HCT116 (cell line): Measurements from ENCODE around the gene PRR36. TPM values are rescaled to one million over a fixed set of nuclear protein-coding genes. Genes with fewer than 3 reads are reported as not detected.

Experiments
- ATAC-seq: fragments of 200-7000 bp; cut with Tn5 transposase; 2 replicates; pipeline ENCODE4 v1.9.1; 2020; ENCODE audit warnings: mild to moderate bottlenecking, moderate library complexity
- BruUV-seq: library from RNA; stranded (reverse); fragments of 400-500 nt; replicated peaks from 2 replicates; lab custom pipeline; 2021; lab: Mats Ljungman, UMichigan
- CTCF ChIA-PET: fragments of 300-600 bp; sonication (Branson Sonifier 250); formaldehyde crosslinking; loops from one replicate; lab custom pipeline; 2021; ENCODE audit warnings: antibody characterized with exemption; lab: Charles Lee
- POLR2A ChIA-PET: fragments of 300-600, 350-600 bp; sonication (Branson Sonifier 250); formaldehyde crosslinking; loops from one replicate; lab custom pipeline; 2021; ENCODE audit warnings: antibody characterized with exemption; lab: Charles Lee
- RAD21 ChIA-PET, 2 experiments: fragments of 300-600 bp; sonication (Branson Sonifier 250); formaldehyde crosslinking; loops; one replicate each; lab custom pipeline; 2023; ENCODE audit warnings: low total read pairs in 2 of 2; ENCODE audit not compliant: uncharacterized antibody in 2 of 2, unreplicated experiment in 2 of 2, low non-redundant PET in 1 of 2; lab: Charles Lee
- DNase-seq: peaks from one replicate; pipeline ENCODE4 v3.0.0-alpha.2; 2010; ENCODE audit warnings: low read depth, low spot score
- H2AFZ ChIP-seq: fragments of 200-600 bp; shearing (Covaris generic), sonication (generic); 2 replicates; pipeline ENCODE4 v1.6.1; 2017; ENCODE audit warnings: low read depth, mixed run types, mixed read lengths, antibody characterized with exemption, low read length; ENCODE audit not compliant: poor library complexity, severe bottlenecking
- H3K27ac ChIP-seq: 2 replicates; pipeline ENCODE4 v1.5.1; 2012; ENCODE audit warnings: low read depth, low read length
- H3K27me3 ChIP-seq: fragments of 200-600 bp; sonication (generic); 2 replicates; pipeline ENCODE4 v1.6.1; 2016; ENCODE audit warnings: mixed run types, low read length, mixed read lengths; ENCODE audit not compliant: insufficient read depth
- H3K36me3 ChIP-seq, 2 experiments: fragments of 200-500 bp in 1 of 2; fragments of 200-600 bp in 1 of 2; sonication (Bioruptor generic) in 1 of 2; sonication (generic) in 1 of 2; 2 replicates each; pipeline versions ENCODE4 v1.5.1 to v1.6.1; 2014 to 2016; ENCODE audit warnings: low read length in 2 of 2, inconsistent platforms in 1 of 2, mixed read lengths in 1 of 2, mixed run types in 1 of 2; ENCODE audit not compliant: insufficient read depth in 2 of 2, control insufficient read depth in 1 of 2
- H3K4me1 ChIP-seq, 2 experiments: fragments of 200-600 bp in 1 of 2; sonication (generic) in 1 of 2; 2 replicates each; pipeline versions ENCODE4 v1.5.1 to v1.6.1; 2012 to 2017; ENCODE audit warnings: low read length in 2 of 2, inconsistent platforms in 1 of 2, mild to moderate bottlenecking in 1 of 2, mixed read lengths in 1 of 2, mixed run types in 1 of 2, moderate library complexity in 1 of 2; ENCODE audit not compliant: insufficient read depth in 2 of 2, control insufficient read depth in 1 of 2
- H3K4me2 ChIP-seq: fragments of 200-600 bp; sonication (generic); 2 replicates; pipeline ENCODE4 v1.6.1; 2017; ENCODE audit warnings: mixed run types, low read length, mixed read lengths
- H3K4me3 ChIP-seq, 2 experiments: fragments of 200-600 bp in 1 of 2; sonication (generic) in 1 of 2; replicated peaks in 1 of 2; 2 replicates each; pipeline ENCODE4 v1.5.1; 2011 to 2016; ENCODE audit warnings: low read length in 2 of 2, control low read depth in 1 of 2, low read depth in 1 of 2, mild to moderate bottlenecking in 1 of 2, mixed read lengths in 1 of 2, mixed run types in 1 of 2
- H3K79me2 ChIP-seq: fragments of 200-600 bp; sonication (generic); 2 replicates; pipeline ENCODE4 v1.6.1; 2017; ENCODE audit warnings: mild to moderate bottlenecking, mixed run types, low read length, moderate library complexity, mixed read lengths; ENCODE audit not compliant: insufficient read depth
- H3K9ac ChIP-seq: fragments of 200-600 bp; sonication (generic); 2 replicates; pipeline ENCODE4 v1.6.1; 2016; ENCODE audit warnings: low read length, mixed read lengths
- H3K9me2 ChIP-seq: fragments of 200-600 bp; sonication (generic), shearing (Covaris generic); 2 replicates; pipeline ENCODE4 v1.6.1; 2017; ENCODE audit warnings: mixed run types, mild to moderate bottlenecking, moderate library complexity; ENCODE audit not compliant: insufficient read depth
- H3K9me3 ChIP-seq, 2 experiments: fragments of 200-500 bp in 1 of 2; fragments of 200-600 bp in 1 of 2; sonication (Bioruptor generic) in 1 of 2; sonication (generic) in 1 of 2; 2 replicates each; pipeline ENCODE4 v1.6.1; 2014 to 2017; ENCODE audit warnings: low read length in 2 of 2, mixed read lengths in 2 of 2, inconsistent platforms in 1 of 2, low read depth in 1 of 2, mild to moderate bottlenecking in 1 of 2, mixed run types in 1 of 2, moderate library complexity in 1 of 2; ENCODE audit not compliant: control insufficient read depth in 1 of 2, insufficient read depth in 1 of 2
- H4K20me1 ChIP-seq: fragments of 200-600 bp; sonication (generic), shearing (Covaris generic); 2 replicates; pipeline ENCODE4 v1.6.1; 2017; ENCODE audit warnings: mixed run types, mild to moderate bottlenecking, moderate library complexity; ENCODE audit not compliant: insufficient read depth
- CBX3 ChIP-seq: IDR thresholded peaks from 2 replicates; pipeline ENCODE4 v1.6.1; 2012; ENCODE audit warnings: low read depth
- CEBPB ChIP-seq: IDR thresholded peaks from 2 replicates; pipeline ENCODE4 v1.6.1; 2012; ENCODE audit warnings: low read depth
- FOSL1 ChIP-seq: IDR thresholded peaks from 2 replicates; pipeline ENCODE4 v1.6.1; 2012; ENCODE audit warnings: low read depth
- JUND ChIP-seq: IDR thresholded peaks from 2 replicates; pipeline ENCODE4 v1.6.1; 2012
- MAX ChIP-seq: IDR thresholded peaks from 2 replicates; pipeline ENCODE4 v1.6.1; 2012
- SP1 ChIP-seq: IDR thresholded peaks from 2 replicates; pipeline ENCODE4 v1.6.1; 2012; ENCODE audit warnings: low read depth
- SRF ChIP-seq: IDR thresholded peaks from 2 replicates; pipeline ENCODE4 v1.6.1; 2012; ENCODE audit warnings: low read depth
- TCF7L2 ChIP-seq: IDR thresholded peaks from 2 replicates; pipeline ENCODE4 v1.7.0; 2011; ENCODE audit warnings: borderline replicate concordance, inconsistent platforms; ENCODE audit not compliant: insufficient read depth, insufficient read length; ENCODE audit errors: extremely low read depth
- ZFX ChIP-seq: fragments of 450-650 bp; IDR thresholded peaks from 2 replicates; pipeline ENCODE4 v1.6.1; 2017
- ZNF274 ChIP-seq: fragments of 200-500 bp; sonication (Bioruptor generic); IDR thresholded peaks from 2 replicates; pipeline ENCODE4 v1.6.1; 2014; ENCODE audit warnings: mild to moderate bottlenecking, low read depth, low read length, inconsistent platforms
- intact Hi-C: fragments of 100-400 bp; cut with micrococcal nuclease; formaldehyde crosslinking; loops from 2 replicates; pipeline ENCODE4 v1.10.0; 2022
- total RNA-seq: library from RNA; stranded (reverse); gene quantifications from one replicate; pipeline ENCODE4 v1.2.1, GENCODE V29; 2021; ENCODE audit not compliant: unreplicated experiment
- TF ChIP-seq, protein P1 (sequence below): IDR thresholded peaks from 2 replicates; pipeline ENCODE4 v1.6.1; 2012
- TF ChIP-seq, protein P2 (sequence below), 3 experiments: fragments of 200-600 bp in 1 of 3; sonication (generic) in 1 of 3; IDR thresholded peaks in 2 of 3; conservative IDR thresholded peaks in 1 of 3; 2 replicates each; pipeline ENCODE4 v1.5.1; 2012 to 2017; ENCODE audit warnings: low read depth in 2 of 3, low read length in 2 of 3, antibody characterized with exemption in 1 of 3, borderline replicate concordance in 1 of 3, control low read depth in 1 of 3, mild to moderate bottlenecking in 1 of 3, mixed read lengths in 1 of 3, mixed run types in 1 of 3, moderate library complexity in 1 of 3; ENCODE audit not compliant: insufficient read depth in 1 of 3

Gene PRR36
- total RNA-seq, 1 experiment from 2014 or later, result 7.5 TPM

GRCh38 chr19:7912144-7912696 lies 38.0 kb upstream of the PRR36 start:
- ChIA-PET RAD21 (no interaction called here), POLR2A (no interaction called here), CTCF (interaction anchor here (1.3 kb wide), 1 partner anchor 8 kb away, joined by 5 read pairs; the partner anchor contains the start of gene SNAPC2)
- no peak for TF ChIP-seq MAX
- TF ChIP-seq, protein P1, sequence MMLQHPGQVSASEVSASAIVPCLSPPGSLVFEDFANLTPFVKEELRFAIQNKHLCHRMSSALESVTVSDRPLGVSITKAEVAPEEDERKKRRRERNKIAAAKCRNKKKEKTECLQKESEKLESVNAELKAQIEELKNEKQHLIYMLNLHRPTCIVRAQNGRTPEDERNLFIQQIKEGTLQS, result no peak
- Histone ChIP-seq H3K79me2 (peaks cover 22% of the 10 kb centered on the region), H3K36me3 (peaks cover 5 to 6% of the 10 kb centered on the region in 2 experiments; a peak in 3 of 4 replicates), H4K20me1 (no peaks in the 10 kb centered on the region), H3K9ac (no peak overlapping the region), H3K4me2 (no peak overlapping the region), H2AFZ (no peak overlapping the region), H3K27ac (no peak overlapping the region), H3K9me3 (no peaks in the 10 kb centered on the region), H3K9me2 (no peaks in the 10 kb centered on the region), H3K27me3 (no peaks in the 10 kb centered on the region), H3K4me3 (no peak overlapping the region), H3K4me1 (peaks cover 5 to 23% of the 10 kb centered on the region in 2 experiments; a peak in 3 of 4 replicates)
- intact Hi-C loops, result no loop called here
- ATAC-seq, result no peak
- no TSS peak for BruUV-seq
- DNase-seq, result no peak

- peaks cover 27% of the 10 kb centered on the region for H3K79me2 ChIP-seq
- intact Hi-C loops, result no loop called here
- no peak for TF ChIP-seq SP1
- TF ChIP-seq ZNF274, result no peak
- TF ChIP-seq FOSL1, result no peak
- TF ChIP-seq, protein P2, sequence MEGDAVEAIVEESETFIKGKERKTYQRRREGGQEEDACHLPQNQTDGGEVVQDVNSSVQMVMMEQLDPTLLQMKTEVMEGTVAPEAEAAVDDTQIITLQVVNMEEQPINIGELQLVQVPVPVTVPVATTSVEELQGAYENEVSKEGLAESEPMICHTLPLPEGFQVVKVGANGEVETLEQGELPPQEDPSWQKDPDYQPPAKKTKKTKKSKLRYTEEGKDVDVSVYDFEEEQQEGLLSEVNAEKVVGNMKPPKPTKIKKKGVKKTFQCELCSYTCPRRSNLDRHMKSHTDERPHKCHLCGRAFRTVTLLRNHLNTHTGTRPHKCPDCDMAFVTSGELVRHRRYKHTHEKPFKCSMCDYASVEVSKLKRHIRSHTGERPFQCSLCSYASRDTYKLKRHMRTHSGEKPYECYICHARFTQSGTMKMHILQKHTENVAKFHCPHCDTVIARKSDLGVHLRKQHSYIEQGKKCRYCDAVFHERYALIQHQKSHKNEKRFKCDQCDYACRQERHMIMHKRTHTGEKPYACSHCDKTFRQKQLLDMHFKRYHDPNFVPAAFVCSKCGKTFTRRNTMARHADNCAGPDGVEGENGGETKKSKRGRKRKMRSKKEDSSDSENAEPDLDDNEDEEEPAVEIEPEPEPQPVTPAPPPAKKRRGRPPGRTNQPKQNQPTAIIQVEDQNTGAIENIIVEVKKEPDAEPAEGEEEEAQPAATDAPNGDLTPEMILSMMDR (IDR thresholded peaks at IDR 0.05 in 2 of 3, conservative IDR thresholded peaks at IDR 0.05 in 1 of 3; ENCODE audit: borderline replicate concordance in 1 of 3, insufficient read depth in 1 of 3, low read depth in 2 of 3, low read length in 2 of 3), result no peak
- TF ChIP-seq SRF, result no peak
- no peak for TF ChIP-seq JUND
- TF ChIP-seq CEBPB, result no peak
- no peak for TF ChIP-seq ZFX
- no peak for TF ChIP-seq TCF7L2
- no peak for TF ChIP-seq CBX3
- no peak for TF ChIP-seq MAX
- H4K20me1 ChIP-seq, result no peaks in the 10 kb centered on the region
- no peak overlapping the region for H3K4me2 ChIP-seq
- ChIA-PET RAD21 (no interaction called here), CTCF (interaction anchor here (1.3 kb wide), 1 partner anchor 9 kb away, joined by 5 read pairs; the partner anchor contains the start of gene SNAPC2), POLR2A (no interaction called here)
- no peak overlapping the region for H3K4me3 ChIP-seq
- H3K27me3 ChIP-seq, result no peaks in the 10 kb centered on the region
- ATAC-seq (no peak), DNase-seq (no peak)
- H3K9me2 ChIP-seq, result no peaks in the 10 kb centered on the region
- peaks cover 5 to 18% of the 10 kb centered on the region in 2 experiments; a peak in 3 of 4 replicates for H3K4me1 ChIP-seq
- H3K36me3 ChIP-seq, result peaks cover 5 to 6% of the 10 kb centered on the region in 2 experiments; a peak in 3 of 4 replicates
- H2AFZ ChIP-seq, result no peak overlapping the region
- H3K9ac ChIP-seq, result no peak overlapping the region
- no peak overlapping the region for H3K27ac ChIP-seq
- H3K9me3 ChIP-seq, result no peaks in the 10 kb centered on the region
- BruUV-seq, result no TSS peak
Observed at GRCh38 chr19:7911508-7912143, 37.4 kb upstream of the PRR36 start.
